Activated CD8-positive, alpha-beta memory T cell treated with anti-CD3 and anti-CD28 coated beads, Interleukin-2, amount 50 U/mL, for 48 hours (primary cell): ENCODE results near the gene ST6GALNAC3.

Experiments used
- DNase-seq: peaks from one replicate; pipeline ENCODE4 v3.0.0-alpha.2; 2020

The ST6GALNAC3 gene

GRCh38 chr1:76543495-76543894 lies 468.9 kb downstream of the ST6GALNAC3 start:
- no peak for DNase-seq

GRCh38 chr1:76546354-76546933 lies 471.9 kb downstream of the ST6GALNAC3 start:
- no peak for DNase-seq

- DNase-seq = no peak
These were observed 473.4 kb downstream of the ST6GALNAC3 start for GRCh38 chr1:76547916-76548315.

GRCh38 chr1:76548513-76549100 lies 474.1 kb downstream of the ST6GALNAC3 start:
- no peak for DNase-seq

GRCh38 chr1:76554283-76554682 lies 479.7 kb downstream of the ST6GALNAC3 start:
- DNase-seq = no peak

GRCh38 chr1:76562292-76562691 lies 487.7 kb downstream of the ST6GALNAC3 start:
- DNase-seq = no peak

DNA sequence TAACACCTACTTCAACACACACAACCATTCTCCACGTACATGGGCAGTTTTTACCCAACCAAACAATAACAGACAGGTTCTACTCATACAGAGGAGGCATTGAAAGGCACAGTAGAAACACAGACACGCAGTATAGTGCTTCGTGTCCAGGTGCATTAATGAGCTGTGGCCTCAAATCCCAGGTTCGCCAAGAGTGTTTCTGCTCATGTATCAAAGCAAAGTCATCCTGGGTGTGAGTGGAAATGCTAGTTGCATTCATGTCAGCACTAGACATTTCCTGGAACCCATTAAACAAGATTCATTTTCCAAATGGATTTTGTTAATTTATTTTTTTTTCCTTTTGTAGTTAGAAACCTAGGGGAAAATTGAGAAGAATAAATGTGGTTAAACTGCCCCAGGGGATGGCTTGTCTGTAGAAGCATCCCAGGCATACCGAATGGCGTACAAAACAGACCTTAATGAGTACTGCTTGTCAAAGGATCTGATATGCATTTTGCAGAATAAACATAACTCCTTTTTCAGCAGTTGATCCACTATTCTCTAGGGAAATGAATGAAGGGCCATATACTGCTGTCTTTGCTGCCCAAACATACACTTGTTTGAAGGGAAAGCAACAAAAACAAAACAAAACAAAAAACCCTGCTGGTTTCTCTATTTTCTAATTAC lies 494.2 kb downstream of the ST6GALNAC3 start:
- DNase-seq = no peak

DNA sequence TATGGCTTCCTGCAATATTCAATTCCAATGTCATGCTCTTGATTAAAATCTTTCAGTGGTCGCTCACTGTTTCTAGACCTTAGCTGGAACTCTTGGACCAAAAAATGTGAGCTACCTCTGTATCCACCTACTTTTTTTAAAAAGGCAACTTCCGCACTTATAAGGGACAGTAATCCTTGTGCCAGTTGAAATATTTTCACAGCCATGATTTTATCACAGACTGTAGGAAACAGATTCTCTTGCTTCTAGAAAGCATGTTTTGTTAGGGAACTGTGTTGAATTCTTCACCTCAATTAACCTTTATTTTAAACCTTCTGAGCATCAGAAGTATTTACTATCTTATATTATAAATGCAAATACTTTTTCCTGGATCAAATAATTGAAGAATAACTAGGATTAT lies 496.7 kb downstream of the ST6GALNAC3 start:
- no peak for DNase-seq

- no peak for DNase-seq
These were observed 497.7 kb downstream of the ST6GALNAC3 start for GRCh38 chr1:76572229-76572628.

GRCh38 chr1:76576876-76577524 lies 502.5 kb downstream of the ST6GALNAC3 start:
- DNase-seq = no peak

DNA sequence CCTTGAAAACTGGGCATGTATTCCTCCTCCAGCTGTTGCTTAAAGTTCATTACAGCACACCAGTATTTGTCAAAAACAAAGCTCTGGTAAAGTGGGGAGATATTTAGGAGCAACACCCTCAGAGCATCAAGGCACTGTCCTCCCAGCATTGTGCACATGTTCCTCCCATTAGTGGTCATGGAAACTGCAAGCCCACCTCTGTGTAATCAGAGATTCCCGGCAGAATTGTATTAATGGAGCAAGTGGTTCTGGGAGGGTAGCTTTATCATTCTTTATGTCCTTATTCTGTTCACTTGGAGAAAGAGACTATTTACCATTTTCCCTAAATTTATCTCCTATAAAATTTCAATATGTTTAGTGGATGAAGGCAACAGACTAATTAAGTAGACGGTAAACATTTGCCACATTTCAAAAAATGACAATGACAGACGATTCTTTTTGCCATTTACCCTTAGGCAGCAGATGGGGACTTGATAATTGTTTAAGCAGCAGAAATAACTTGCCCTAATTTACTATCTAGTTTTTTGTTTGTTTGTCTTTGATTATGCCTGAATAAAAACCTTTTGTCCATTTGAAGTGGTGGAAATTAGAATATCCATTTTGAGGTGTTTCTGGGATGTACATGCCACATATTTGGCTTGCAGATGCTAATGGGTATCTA lies 503.1 kb downstream of the ST6GALNAC3 start:
- DNase-seq = no peak

DNA sequence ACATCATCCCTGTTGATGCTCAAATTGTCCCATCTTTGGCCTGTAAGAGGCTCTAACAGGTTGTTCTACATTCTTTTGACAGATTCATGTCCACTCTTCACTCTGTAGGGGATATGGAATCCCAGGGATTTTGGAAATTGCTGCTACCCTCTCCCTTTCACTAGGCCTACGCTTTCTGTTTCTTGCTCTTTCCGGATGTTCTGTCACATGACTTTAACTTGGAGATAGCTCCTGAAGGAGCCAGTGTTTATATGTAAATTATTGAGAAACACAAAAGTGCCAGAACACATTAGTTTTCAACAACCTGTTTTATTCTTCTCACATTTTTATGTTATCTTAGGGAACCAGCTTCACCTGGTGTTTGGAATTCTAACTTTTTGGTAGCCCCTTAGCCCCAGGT lies 505.7 kb downstream of the ST6GALNAC3 start:
- DNase-seq = no peak

GRCh38 chr1:76581712-76582111 lies 507.2 kb downstream of the ST6GALNAC3 start:
- DNase-seq = no peak

DNA sequence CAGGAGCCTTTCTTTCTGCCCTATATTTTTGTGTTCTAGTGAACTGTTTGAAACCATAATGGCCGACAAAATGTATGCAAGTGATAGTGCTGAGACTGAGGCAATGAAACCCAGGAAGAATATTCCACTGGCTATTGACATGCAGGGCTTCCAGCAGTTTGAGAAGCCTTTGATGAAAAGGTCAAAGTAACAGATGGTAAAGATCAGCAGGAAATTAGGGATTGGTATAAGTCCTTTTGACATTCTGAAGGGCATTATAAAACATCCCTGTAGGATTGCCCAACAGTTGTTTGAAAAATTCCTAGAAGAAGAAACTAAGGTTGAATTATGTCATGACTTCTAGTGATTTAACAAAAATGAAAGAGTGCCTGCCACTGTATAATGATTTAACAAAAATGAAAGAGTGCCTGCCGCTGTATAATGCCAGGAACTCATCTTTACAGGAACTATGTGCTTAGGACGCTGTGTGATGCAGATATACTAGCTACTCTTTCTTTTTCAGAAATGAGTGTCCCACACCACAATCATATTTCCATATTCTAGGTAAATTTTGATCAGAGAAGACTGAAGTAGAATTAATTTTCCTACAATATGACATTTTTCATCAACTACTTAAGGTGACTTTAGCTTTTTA lies 508.8 kb downstream of the ST6GALNAC3 start:
- no peak for DNase-seq

DNA sequence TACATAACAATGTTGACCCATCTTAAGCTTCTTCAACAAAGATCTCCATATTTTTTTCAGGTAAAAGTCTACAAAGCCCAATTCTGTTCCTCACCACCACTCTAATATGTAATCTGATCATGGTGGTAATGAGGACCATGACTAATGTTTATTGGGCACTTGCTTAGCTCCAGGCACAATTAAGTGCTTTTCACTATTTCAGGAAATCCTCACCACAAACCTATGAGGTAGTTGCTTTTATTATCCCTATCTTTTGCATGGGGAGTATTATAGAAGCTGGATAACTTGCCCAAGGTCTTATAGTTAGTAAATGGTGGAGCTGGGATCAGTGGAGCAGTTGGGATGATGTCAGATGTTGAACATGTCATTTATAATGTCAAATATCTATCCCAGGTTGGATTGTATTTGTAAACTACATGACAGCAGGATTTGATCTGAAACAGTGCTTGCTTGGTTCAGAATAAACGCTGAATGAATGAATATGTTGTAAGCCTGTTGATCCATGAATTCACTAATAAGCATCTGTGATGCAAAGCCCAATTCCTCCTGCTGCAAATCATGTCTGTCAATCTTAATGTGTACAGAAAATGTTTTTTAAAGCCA lies 509.4 kb downstream of the ST6GALNAC3 start:
- no peak for DNase-seq

DNA sequence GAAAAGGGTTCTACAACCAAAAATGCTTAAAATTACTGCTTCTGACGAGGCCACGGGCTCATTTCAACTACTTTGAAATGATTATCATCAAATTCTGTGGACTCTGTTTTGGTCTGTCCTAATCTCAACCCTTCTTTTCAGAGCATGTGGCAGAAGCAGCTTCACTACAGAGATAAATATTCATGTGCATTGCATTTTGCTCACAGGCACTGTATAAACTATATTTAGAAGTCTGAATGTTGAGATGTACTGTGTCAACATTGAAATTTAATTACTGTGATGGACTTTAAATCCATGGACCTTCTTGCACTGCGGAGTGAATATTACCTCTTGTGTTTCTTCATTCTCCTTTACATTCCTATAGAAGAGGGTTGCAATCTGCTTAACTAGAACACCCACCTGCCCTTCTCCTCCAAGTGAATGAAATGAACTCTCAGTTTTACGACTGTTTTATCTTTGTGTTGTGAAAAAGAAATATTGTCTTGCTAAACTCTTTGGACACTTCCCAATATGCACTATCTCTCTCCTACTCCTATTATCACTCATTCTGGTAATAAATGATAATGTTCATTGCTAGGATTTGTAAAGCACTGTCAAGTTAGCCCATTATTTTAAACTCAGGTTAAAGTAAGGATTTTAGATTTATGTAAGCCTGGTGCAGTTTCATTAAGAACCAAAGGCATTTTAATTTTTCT lies 511.6 kb downstream of the ST6GALNAC3 start:
- no peak for DNase-seq

- no peak for DNase-seq
These were observed 512.7 kb downstream of the ST6GALNAC3 start for GRCh38 chr1:76587212-76587611.

DNA sequence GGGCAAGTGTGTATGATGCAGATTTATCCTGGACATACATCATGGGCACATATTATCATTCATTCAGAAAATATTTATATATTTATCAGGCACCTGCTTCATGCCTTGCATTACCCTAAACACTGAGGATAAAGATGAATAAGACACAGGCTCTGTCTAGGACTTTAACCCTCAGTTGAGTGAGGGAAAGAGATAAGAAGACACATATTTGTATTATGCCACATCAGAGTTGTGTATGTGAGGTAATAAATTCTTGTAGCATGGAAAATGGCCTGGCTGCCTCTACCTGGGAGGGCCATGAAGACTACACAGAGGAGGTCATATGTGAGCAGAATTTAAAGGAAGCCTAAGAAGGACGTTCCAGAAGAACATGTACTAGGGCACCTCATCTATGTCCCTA lies 516.9 kb downstream of the ST6GALNAC3 start:
- no peak for DNase-seq

- no peak for DNase-seq
These were observed 517.4 kb downstream of the ST6GALNAC3 start for GRCh38 chr1:76591963-76592362.

GRCh38 chr1:76593141-76593540 lies 518.6 kb downstream of the ST6GALNAC3 start:
- DNase-seq = no peak

- no peak for DNase-seq
These were observed 519.1 kb downstream of the ST6GALNAC3 start for GRCh38 chr1:76593618-76594017.

GRCh38 chr1:76595024-76595423 lies 520.5 kb downstream of the ST6GALNAC3 start:
- DNase-seq = no peak
